ENCODE data around the gene XRN1. TPM values are rescaled to one million over a fixed set of nuclear protein-coding genes. Genes with fewer than 3 reads are reported as not detected.
"Not testable (repeated sequence)": the region's sequence is repeated elsewhere in the genome, so short reads cannot be mapped to it uniquely, and the experiment has no call there.

Gene XRN1
- polyA plus RNA-seq, 1 experiment: 14.3 TPM

DNA sequence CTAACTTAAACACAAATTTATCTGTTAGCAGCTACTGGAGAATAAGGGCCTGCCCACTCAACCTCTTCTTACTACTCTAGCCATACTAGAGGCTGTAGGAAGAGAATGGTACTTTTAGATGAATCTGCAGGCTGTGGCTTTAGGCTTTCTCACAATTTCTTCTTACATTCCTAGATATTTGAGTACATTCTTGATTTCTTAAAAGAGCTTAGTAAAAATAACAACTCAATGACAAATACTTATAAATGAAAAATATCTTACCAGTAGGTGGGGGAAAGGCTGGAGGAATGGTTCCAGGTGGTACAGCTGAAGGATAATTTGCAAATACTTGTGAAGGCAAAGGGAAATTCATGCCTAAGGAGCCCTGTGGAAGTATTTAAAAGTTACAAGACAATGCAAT is 129.5 kb downstream of the XRN1 start:
- POLR2A ChIA-PET: interaction anchor here (0.6 kb wide), 1 partner anchor 25 kb away, joined by 5 read pairs; no protein-coding TSS in a partner anchor
- CTCF ChIA-PET: interaction anchor here (1.7 kb wide), 1 partner anchor 38 kb away, joined by 3 read pairs; no protein-coding TSS in a partner anchor
- Histone ChIP-seq H3K36me3 (ENCODE audit: control insufficient read depth, insufficient read depth, low read length) (no peaks in the 10 kb centered on the region), H3K4me3 (ENCODE audit: low read depth, low read length) (no peak overlapping the region), H3K27me3 (ENCODE audit: control insufficient read depth, insufficient read depth, low read length) (no peaks in the 10 kb centered on the region)
- no peak; the same call in 1 of the 2 replicates for TF ChIP-seq CTCF (IDR thresholded peaks at IDR 0.05; ENCODE audit: insufficient read depth, low read depth, low read length)
- DNase-seq (ENCODE audit: low read depth): peak; percentile 26

GRCh38 chr3:142315978-142316388 is 131.9 kb downstream of the XRN1 start:
- DNase-seq (ENCODE audit: low read depth); H3K27me3 ChIP-seq (ENCODE audit: control insufficient read depth, insufficient read depth, low read length); CTCF ChIA-PET; POLR2A ChIA-PET; H3K36me3 ChIP-seq (ENCODE audit: control insufficient read depth, insufficient read depth, low read length); H3K4me3 ChIP-seq (ENCODE audit: low read depth, low read length): not testable (repeated sequence)

- ChIA-PET POLR2A (no interaction called here), CTCF (no interaction called here)
- H3K36me3 ChIP-seq (ENCODE audit: control insufficient read depth, insufficient read depth, low read length): peaks cover 1% of the 10 kb centered on the region; the same call in 1 of the 2 replicates
Measured at GRCh38 chr3:142315083-142315482, 132.8 kb downstream of the XRN1 start.

DNA sequence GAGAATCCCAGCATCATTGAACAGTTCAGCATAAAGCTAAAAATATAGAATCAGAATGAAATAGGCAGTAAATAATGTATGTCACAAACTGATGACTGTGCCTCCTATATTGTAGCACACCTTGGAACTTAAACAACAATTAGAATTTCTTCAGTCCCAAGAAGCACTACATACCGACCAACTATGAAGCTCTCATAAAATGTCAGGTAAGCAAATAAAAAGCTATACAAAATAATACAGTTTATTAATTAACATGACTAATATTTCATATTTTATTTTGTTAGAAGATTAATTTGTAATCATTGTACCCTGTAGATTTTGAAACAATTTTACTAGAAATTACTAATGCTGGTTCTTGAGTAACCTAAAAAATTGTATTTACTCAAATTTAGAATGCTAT is 137.4 kb downstream of the XRN1 start:
- POLR2A ChIA-PET: no interaction called here
- no peak for TF ChIP-seq CTCF (IDR thresholded peaks at IDR 0.05; ENCODE audit: insufficient read depth, low read depth, low read length)

More at GRCh38 chr3:142315083-142315482, 132.8 kb downstream of the XRN1 start:
- peak; percentile 29 for DNase-seq (ENCODE audit: low read depth)
- Histone ChIP-seq H3K27me3 (ENCODE audit: control insufficient read depth, insufficient read depth, low read length) (no peaks in the 10 kb centered on the region), H3K4me3 (ENCODE audit: low read depth, low read length) (no peak overlapping the region)
- no peak for TF ChIP-seq CTCF (IDR thresholded peaks at IDR 0.05; ENCODE audit: insufficient read depth, low read depth, low read length)

DNA sequence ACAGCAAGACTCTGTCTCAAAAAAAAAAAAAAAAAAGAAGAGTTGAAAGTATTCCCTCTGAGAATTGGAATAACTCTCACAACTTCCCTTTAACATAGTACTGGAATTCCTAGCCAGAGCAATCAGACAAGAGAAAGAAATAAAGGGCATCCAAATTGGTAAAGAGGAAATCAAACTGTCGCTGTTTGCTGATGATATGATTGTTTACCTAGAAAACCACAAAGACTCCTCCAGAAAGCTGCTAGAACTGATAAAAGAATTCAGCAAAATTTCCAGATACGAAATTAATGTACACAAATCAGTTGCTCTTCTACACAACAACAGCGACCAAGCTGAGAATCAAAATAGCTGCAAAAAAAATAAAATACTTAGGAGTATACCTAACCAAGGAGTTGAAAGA is 145.0 kb downstream of the XRN1 start:
- DNase-seq (ENCODE audit: low read depth); H3K36me3 ChIP-seq (ENCODE audit: control insufficient read depth, insufficient read depth, low read length); H3K27me3 ChIP-seq (ENCODE audit: control insufficient read depth, insufficient read depth, low read length); H3K4me3 ChIP-seq (ENCODE audit: low read depth, low read length); POLR2A ChIA-PET; CTCF ChIA-PET: not testable (repeated sequence)

More for the DNA sequence above, 137.4 kb downstream of the XRN1 start:
- no peak for DNase-seq (ENCODE audit: low read depth)
- Histone ChIP-seq H3K36me3 (ENCODE audit: control insufficient read depth, insufficient read depth, low read length) (peaks cover 1% of the 10 kb centered on the region; the same call in 1 of the 2 replicates), H3K27me3 (ENCODE audit: control insufficient read depth, insufficient read depth, low read length) (no peaks in the 10 kb centered on the region), H3K4me3 (ENCODE audit: low read depth, low read length) (no peak overlapping the region)
- CTCF ChIA-PET: no interaction called here

DNA sequence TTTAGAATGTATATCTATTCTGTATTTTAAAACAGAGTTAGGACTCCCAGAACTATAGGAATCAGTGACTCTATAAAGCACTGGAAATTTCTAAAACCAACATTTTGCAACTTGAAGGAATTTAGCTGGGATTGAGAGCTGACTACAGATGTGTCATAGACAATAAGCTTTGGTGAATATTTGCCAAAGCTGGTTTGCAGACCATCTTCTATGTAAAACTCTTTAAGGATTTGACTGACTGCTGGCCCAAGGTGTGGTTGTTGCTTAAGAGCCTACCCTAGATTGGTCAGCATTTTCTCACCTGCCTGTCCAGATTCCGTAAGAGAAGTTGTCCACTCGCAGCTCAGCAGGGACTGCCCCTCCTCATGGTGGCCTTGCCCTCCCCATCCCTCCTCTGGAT is 149.2 kb downstream of the XRN1 start:
- no peak for DNase-seq (ENCODE audit: low read depth)
- TF ChIP-seq CTCF (IDR thresholded peaks at IDR 0.05; ENCODE audit: insufficient read depth, low read depth, low read length): no peak
- Histone ChIP-seq H3K36me3 (ENCODE audit: control insufficient read depth, insufficient read depth, low read length) (no peaks in the 10 kb centered on the region), H3K4me3 (ENCODE audit: low read depth, low read length) (no peak overlapping the region), H3K27me3 (ENCODE audit: control insufficient read depth, insufficient read depth, low read length) (no peaks in the 10 kb centered on the region)
- CTCF ChIA-PET: interaction anchor here (1.0 kb wide), 1 partner anchor 117 kb away, joined by 3 read pairs; no protein-coding TSS in a partner anchor
- POLR2A ChIA-PET: no interaction called here
